Stomach (tissue), 9 donors: ENCODE data around the gene STAT4. TPM values are rescaled to one million over a fixed set of nuclear protein-coding genes. Genes with fewer than 3 reads are reported as not detected.

Source experiments
- DNase-seq, 2 donors: peaks; one replicate each; pipeline versions ENCODE4 v3.0.0 to v3.0.0-alpha.2; 2013 to 2019
- H3K27ac ChIP-seq, 5 donors: fragments of 200-600 bp in 4 of 5; sonication (generic) in 4 of 5; one replicate each; pipeline ENCODE4 v1.5.1; 2013 to 2019; ENCODE audit warnings: mild to moderate bottlenecking in 1 of 5, moderate library complexity in 1 of 5
- H3K27me3 ChIP-seq, 3 donors: fragments of 200-600 bp; sonication (generic); one replicate each; pipeline ENCODE4 v1.5.1; 2017 to 2019; ENCODE audit warnings: mixed run types in 1 of 3
- H3K36me3 ChIP-seq, 4 donors: fragments of 200-600 bp; sonication (generic); 1 replicate in 3 of 4; 2 replicates in 1 of 4; pipeline ENCODE4 v1.5.1; 2016 to 2019
- H3K4me1 ChIP-seq, 4 donors: fragments of 200-600 bp; sonication (generic); one replicate each; pipeline ENCODE4 v1.5.1; 2016 to 2019
- H3K4me3 ChIP-seq, 4 donors: fragments of 200-600 bp; sonication (generic) in 3 of 4; one replicate each; pipeline ENCODE4 v1.5.1; 2016 to 2019; ENCODE audit warnings: mild to moderate bottlenecking in 1 of 4
- H3K9me3 ChIP-seq, 4 donors: fragments of 200-600 bp; sonication (generic); one replicate each; pipeline ENCODE4 v1.5.1; 2016 to 2019
- EP300 ChIP-seq: sonication (generic); formaldehyde crosslinking; IDR thresholded peaks from one replicate; pipeline ENCODE4 v1.6.1; 2017; ENCODE audit warnings: antibody characterized with exemption
- POLR2A ChIP-seq, 4 donors: fragments of 450-650 bp; IDR thresholded peaks; one replicate each; pipeline ENCODE4 v1.6.1; 2016; ENCODE audit warnings: antibody characterized with exemption in 4 of 4, control low read depth in 2 of 4, mild to moderate bottlenecking in 1 of 4, moderate library complexity in 1 of 4
- POLR2AphosphoS5 ChIP-seq, 3 donors: sonication (generic); formaldehyde crosslinking; IDR thresholded peaks; one replicate each; pipeline ENCODE4 v1.6.1; 2016; ENCODE audit warnings: antibody characterized with exemption in 3 of 3
- WGBS, 5 donors: extraction: QIAGEN DNeasy Blood & Tissue Kit in 3 of 5; methylation state at CpG; one replicate each; pipeline versions ENCODE4 v1.1.5 to v1.1.7; 2013 to 2018; 5-methylcytosine and 5-hydroxymethylcytosine counted together
- intact Hi-C: fragments of 100-400 bp; cut with DNase I; formaldehyde crosslinking; loops from one replicate; pipeline ENCODE4 v1.15.1; 2023; ENCODE audit warnings: low total_unique reads
- polyA plus RNA-seq, 3 donors: library from polyadenylated mRNA; stranded (reverse); fragments of 200-250 nt; gene quantifications; one replicate each; pipeline ENCODE4 v1.2.3, GENCODE V29; 2013
- total RNA-seq, 5 donors: library from RNA; depleted of rRNA; stranded (reverse); fragments of >200 nt; gene quantifications; one replicate each; pipeline versions ENCODE4 v1.1.0 to v1.2.3, GENCODE V29; 2014 to 2016
- TF ChIP-seq, protein P1 (sequence below), 7 experiments: fragments of 450-650 bp in 4 of 7; fragments of 200-600 bp in 3 of 7; sonication (generic) in 3 of 7; IDR thresholded peaks; one replicate each; pipeline ENCODE4 v1.5.1; 2016 to 2019; ENCODE audit warnings: antibody characterized with exemption in 7 of 7, control low read depth in 2 of 7, mild to moderate bottlenecking in 1 of 7
- donor health status: healthy with polysubstance abuse.
- donor health status: Bipolar disorder and iron deficiency.
- donor health status: healthy.

STAT4 gene
- total and polyA plus RNA-seq, 8 donors = 0.75 to 21.4 (median 3.8) TPM

DNA sequence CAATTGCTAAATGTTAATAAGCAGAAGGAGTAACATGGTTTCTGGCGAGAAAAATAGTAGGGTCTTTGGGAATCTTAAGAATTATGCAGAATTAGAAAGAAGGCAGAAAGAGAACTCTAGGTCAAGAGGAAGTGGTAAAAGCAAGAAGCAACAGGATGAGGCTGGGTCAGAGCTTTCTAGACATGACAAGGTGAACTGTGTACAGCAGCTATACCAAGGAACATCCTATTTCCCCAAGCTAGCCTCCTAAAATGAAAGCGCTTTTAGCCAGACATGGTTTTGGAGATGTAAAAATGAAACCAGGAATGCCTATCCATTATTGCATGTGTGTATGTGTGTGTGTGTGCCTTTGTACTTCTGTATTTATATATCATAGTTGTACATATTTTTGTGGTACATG is 94.6 kb downstream of the STAT4 start:
- Histone ChIP-seq H3K36me3 (no peaks in the 10 kb centered on the region), H3K27me3 (peaks cover 0 to 4% (median 0%) of the 10 kb centered on the region in 3 donors), H3K4me1 (peaks cover 0 to 14% (median 2%) of the 10 kb centered on the region in 4 donors), H3K9me3 (no peaks in the 10 kb centered on the region), H3K27ac (no peak overlapping the region), H3K4me3 (no peak overlapping the region)
- TF ChIP-seq, protein P1, sequence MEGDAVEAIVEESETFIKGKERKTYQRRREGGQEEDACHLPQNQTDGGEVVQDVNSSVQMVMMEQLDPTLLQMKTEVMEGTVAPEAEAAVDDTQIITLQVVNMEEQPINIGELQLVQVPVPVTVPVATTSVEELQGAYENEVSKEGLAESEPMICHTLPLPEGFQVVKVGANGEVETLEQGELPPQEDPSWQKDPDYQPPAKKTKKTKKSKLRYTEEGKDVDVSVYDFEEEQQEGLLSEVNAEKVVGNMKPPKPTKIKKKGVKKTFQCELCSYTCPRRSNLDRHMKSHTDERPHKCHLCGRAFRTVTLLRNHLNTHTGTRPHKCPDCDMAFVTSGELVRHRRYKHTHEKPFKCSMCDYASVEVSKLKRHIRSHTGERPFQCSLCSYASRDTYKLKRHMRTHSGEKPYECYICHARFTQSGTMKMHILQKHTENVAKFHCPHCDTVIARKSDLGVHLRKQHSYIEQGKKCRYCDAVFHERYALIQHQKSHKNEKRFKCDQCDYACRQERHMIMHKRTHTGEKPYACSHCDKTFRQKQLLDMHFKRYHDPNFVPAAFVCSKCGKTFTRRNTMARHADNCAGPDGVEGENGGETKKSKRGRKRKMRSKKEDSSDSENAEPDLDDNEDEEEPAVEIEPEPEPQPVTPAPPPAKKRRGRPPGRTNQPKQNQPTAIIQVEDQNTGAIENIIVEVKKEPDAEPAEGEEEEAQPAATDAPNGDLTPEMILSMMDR (IDR thresholded peaks at IDR 0.05) = no peak
- TF ChIP-seq EP300 = no peak
- intact Hi-C loops = no loop called here
- DNase-seq = no peak
- 63 to 88% (median 77%) methylated on average over 2 of the region's 2 CpGs for WGBS, 5 donors

DNA sequence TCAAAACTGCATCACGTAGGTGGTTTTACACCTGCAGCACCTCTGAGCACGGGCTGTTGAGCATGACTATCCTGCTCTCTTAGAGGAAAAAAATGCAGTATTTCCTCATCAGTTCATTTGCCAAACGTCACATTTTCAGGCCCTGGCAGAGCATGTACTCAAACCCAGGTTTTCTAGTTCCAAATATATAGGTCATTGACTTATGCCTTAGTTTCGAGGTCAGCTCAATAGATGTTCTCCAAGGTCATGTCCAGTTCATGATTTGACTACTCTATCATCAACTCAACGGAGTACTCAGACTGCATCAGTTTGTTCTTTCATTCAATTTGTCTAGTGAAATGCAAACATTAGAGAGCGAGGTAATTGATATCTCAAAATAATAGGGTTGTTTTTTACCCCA is 97.5 kb downstream of the STAT4 start:
- intact Hi-C loops = loop anchor here (5.0 kb wide), 1 partner anchor 104 kb away; no protein-coding TSS in a partner anchor
- peaks cover 0 to 25% (median 2%) of the 10 kb centered on the region in 4 donors for H3K4me1 ChIP-seq

DNA sequence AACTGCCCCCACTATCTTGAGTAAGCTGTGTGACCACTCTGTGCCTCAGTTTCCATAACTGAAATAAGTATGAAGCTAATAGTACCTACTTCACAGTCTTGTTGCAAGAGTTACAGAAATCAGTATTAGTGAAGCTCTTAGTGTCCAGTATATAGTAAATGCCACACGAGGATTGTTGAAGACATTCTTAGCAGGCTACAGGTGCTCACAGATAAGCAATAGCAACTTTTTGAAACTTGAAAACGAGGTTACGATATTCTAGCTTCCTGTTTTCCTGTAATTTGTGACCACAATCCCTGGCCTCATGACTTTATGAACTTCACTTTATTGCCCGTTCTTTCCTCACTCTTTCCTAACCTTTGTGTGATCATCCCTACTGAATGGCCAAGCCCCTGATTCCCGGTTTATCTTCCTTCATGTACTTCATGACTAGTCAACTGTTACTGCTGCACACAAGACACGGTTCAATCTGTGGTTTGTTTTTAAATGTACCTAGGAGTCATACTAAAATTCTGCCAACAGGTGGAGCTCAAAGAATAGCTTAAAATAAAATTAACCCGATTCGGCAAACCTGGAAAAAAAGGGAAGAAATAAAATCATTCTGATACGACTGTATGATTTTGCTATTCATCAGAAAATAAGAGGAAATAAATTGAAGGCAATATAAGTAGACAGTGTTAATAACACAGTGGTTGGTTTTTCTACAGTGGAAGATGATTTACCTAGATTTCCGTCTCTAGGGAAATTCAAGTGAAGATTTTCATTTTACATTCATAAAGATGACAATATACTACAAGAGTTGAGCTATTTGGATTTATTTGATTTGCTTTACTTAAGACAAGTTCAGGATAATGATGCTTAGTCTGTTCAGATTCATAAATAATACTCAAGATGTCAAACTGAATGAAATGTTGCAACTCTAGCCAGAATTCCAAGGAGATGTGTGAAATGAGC is 98.7 kb downstream of the STAT4 start:
- DNase-seq = peak in 1 of 2 donors; percentile 72
- WGBS, 5 donors = 21 to 32% (median 25%) methylated on average over 10 of the region's 10 CpGs
- no peaks in the 10 kb centered on the region for H3K36me3 ChIP-seq
- H3K9me3 ChIP-seq = no peaks in the 10 kb centered on the region
- peaks cover 0 to 25% (median 2%) of the 10 kb centered on the region in 4 donors for H3K4me1 ChIP-seq
- no peak for TF ChIP-seq POLR2A (IDR thresholded peaks at IDR 0.05)
- TF ChIP-seq, protein P1 (IDR thresholded peaks at IDR 0.05) = peak in 5 of 7 experiments; percentile 23 to 72 (median 57)
- TF ChIP-seq EP300 = no peak
- no peak for TF ChIP-seq POLR2AphosphoS5 (IDR thresholded peaks at IDR 0.05)
- no peak overlapping the region for H3K27ac ChIP-seq
- peaks cover 0 to 6% (median 0%) of the 10 kb centered on the region in 3 donors for H3K27me3 ChIP-seq
- intact Hi-C loops = loop anchor here (5.0 kb wide), 1 partner anchor 105 kb away; no protein-coding TSS in a partner anchor
- H3K4me3 ChIP-seq = no peak overlapping the region

More for the DNA sequence above, 97.5 kb downstream of the STAT4 start:
- H3K27me3 ChIP-seq = peaks cover 0 to 4% (median 0%) of the 10 kb centered on the region in 3 donors
- no peak overlapping the region for H3K27ac ChIP-seq
- no peaks in the 10 kb centered on the region for H3K9me3 ChIP-seq
- H3K4me3 ChIP-seq = no peak overlapping the region
- no peak for DNase-seq
- no peaks in the 10 kb centered on the region for H3K36me3 ChIP-seq
- TF ChIP-seq EP300 = no peak
- WGBS, 5 donors = 59 to 70% (median 63%) methylated on average over 6 of the region's 6 CpGs

DNA sequence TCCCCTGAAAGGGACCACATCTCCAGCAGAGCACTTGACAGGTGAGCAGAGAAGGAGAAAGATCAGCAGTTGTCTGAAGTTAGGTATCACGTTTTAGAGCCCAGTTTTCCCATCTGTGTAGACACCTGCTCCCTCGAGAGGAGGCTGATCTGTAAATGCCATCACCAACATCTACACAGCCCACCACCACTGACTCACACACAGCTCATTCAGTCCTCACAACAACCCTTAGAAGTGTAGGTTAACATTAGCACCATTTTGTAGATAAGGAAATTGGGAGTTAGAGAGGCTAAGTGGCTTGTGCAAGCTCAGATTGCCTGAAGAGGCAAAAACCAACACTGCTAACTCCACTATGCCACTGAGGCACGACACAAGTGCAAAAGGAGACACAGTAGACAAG is 99.6 kb downstream of the STAT4 start:
- TF ChIP-seq POLR2AphosphoS5 (IDR thresholded peaks at IDR 0.05) = no peak
- TF ChIP-seq POLR2A (IDR thresholded peaks at IDR 0.05) = no peak
- no peak for TF ChIP-seq EP300
- TF ChIP-seq, protein P1 (IDR thresholded peaks at IDR 0.05) = no peak
- peak overlapping the region in 2 of 5 donors; percentile 21 to 27 for H3K27ac ChIP-seq
- intact Hi-C loops = loop anchor here (5.0 kb wide), 1 partner anchor 106 kb away; no protein-coding TSS in a partner anchor
- H3K4me1 ChIP-seq = peaks cover 0 to 25% (median 2%) of the 10 kb centered on the region in 4 donors
- peaks cover 0 to 14% (median 0%) of the 10 kb centered on the region in 3 donors for H3K27me3 ChIP-seq
- no peak for DNase-seq
- 65 to 84% (median 76%) methylated on average over 3 of the region's 3 CpGs for WGBS, 5 donors
- H3K36me3 ChIP-seq = no peaks in the 10 kb centered on the region
- no peak overlapping the region for H3K4me3 ChIP-seq
- no peaks in the 10 kb centered on the region for H3K9me3 ChIP-seq
